ENCODE data around the gene ATP5PD.
"Not testable (repeated sequence)": the region's sequence is repeated elsewhere in the genome, so short reads cannot be mapped to it uniquely, and the experiment has no call there.

Gene ATP5PD

GRCh38 chr17:75077072-75077495 lies 30.3 kb upstream of the ATP5PD start:
- DNase-seq, result no peak

GRCh38 chr17:75075597-75076336 lies 29.0 kb upstream of the ATP5PD start:
- no peak for DNase-seq

- no peak for DNase-seq
These were observed 27.8 kb upstream of the ATP5PD start for GRCh38 chr17:75074532-75074931.

DNA sequence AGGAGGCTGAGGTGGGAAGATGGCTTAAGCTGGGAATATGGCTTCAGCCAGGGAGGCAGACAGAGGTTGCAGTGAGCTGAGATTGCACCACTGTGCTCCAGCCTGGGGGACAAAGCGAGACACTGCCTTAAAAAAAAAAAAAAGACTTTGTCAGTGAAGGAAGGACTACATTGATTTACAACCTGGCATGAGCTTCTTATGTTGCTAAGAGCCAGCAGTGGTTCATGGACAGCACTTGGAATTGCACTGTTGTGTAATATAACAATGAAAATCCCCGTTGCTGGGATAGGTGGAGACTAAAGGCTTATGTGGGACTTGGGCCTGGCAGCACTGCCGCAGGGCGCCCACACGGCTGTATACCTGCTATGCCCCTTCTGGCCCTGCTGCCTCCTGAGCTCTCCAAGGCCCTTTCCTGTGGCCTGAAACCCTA lies 26.9 kb upstream of the ATP5PD start:
- no peak for DNase-seq

DNA sequence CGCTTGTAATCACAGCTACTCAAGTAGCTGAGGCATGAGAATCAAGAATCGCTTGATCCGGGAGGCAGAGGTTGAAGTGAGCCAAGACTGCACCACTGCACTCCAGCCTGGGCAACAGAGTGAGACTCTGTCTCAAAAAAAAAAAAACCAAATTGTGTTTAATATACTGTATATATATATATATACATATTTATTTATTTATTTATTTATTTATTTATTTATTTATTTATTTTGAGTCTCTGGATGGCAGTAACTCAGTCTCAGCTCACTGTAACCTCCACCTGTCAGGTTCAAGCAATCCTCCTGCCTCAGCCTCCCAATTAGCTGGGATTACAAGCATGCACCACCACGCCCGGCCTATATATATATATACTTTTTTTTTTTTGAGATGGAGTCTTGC lies 26.1 kb upstream of the ATP5PD start:
- not testable (repeated sequence) for DNase-seq

GRCh38 chr17:75071478-75072271 lies 24.9 kb upstream of the ATP5PD start:
- not testable (repeated sequence) for DNase-seq

DNA sequence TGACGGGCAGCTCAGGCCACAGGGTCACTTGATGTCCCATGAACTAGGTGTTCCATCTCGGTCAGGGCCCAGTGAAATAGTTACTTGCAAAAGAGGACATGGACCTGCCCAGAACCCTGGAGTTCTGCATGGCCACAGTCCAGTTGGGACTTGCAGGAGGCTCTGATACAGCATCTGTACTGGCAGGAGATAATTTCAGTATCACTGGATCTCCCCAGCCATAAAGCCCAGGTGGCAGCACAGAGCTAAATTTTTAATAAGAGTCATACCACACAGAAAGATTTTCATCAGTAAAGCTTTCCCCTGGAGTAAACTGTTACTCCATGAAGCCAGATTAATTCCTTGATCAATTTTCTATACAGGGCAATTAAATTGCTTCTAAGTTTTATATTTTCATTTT lies 23.0 kb upstream of the ATP5PD start:
- no peak for DNase-seq

- no peak for DNase-seq
These were observed 22.0 kb upstream of the ATP5PD start for GRCh38 chr17:75068750-75069149.

DNA sequence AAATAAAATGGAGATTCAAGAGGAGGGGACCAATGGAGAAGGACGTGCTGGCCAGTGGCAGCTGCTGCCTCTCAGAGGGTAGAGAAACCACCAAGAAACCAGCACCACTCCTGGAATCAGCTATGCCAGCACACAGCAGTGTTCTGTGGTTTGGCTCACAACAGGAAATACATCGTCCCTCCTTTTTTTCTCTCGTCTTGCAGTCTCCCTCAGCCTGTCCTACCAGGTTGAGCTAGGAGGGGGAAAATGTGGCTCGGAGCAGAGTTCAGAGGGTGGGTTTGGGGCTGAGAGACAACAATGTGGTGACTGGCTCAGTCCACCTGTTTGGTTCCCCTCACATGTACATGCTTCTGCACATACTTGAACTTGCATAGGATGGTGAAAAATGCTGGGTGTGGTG lies 21.1 kb upstream of the ATP5PD start:
- no peak for DNase-seq

DNA sequence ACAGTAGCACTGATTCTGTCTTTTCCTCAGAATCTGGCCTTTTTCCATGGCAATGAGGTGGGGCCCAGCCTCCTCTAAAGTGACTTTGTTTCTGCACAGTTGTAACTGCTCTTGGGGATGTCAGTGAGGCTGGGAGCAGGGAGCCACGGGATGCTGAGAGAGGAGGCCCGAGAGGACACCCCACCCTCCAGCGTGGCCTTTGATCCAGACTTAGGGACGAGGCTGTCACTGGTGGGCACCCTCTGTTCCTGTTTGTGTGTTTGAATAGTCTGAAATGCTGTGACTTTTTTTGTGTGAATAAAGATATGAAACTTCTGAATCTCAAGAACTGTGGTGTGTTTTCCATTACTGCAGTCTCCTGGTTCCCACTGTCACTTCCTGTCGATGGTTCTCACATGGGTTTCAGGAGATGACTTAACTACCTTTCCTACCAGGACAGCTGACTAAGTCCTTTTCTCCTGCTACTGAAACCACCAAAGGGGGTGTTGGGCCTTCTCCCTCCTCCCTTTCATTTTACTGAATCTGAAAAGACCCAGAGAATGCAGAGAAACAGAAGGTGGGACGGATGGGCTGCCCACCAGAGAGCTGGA lies 18.9 kb upstream of the ATP5PD start:
- no peak for DNase-seq

DNA sequence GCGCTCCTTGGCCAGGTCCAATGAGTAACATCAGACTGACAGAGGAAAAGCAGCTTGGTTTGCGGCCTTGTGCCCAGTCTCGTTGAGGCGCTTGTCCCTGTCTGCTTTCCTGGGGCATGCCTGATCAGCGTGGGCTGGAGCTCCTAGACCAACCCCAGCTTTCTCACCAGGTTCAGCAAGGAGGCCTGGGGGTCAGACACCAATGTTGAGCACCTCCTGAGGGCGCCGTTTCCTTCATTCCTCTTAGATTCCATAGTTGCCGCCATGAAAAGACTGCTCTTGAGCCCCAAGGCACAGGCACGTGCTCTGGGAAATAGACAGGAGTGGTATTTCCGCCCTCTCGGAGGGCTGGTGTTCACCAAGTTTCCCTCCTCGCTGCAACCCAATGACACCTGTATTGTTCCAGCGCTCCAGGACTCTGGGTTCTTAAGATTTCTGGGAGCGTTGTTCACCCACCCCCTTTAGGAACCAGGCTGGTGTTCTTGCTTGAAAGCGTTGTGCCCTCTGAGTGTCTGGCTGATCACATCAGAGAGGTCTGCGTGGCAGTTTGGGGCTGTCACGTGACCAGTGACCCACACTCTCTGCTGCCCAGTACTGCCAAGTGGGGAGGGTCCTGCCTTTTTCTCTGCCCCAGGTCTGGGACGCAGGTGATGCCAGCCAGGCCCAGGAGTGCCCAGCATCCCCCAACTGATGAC lies 18.2 kb upstream of the ATP5PD start:
- no peak for DNase-seq

DNA sequence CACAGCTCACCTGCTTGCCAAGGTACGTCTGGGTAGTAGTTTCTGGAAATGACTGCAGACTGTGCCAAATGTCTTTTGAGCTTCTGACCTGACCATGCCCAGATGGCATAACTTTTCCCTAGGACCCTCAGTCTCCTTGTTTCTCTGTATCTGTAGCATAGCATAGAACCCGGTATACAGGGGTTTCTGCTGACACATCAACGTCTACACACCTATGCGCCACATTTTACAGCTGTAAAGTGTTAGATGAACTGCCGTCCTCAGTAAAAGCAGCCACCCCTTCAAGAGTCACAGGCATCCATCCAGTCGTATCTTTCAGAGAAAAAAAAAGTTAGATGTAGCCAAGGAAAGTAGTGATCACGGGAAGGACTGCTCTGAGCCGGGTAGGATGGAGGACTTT lies 17.7 kb upstream of the ATP5PD start:
- DNase-seq, result no peak

GRCh38 chr17:75064040-75064439 lies 17.3 kb upstream of the ATP5PD start:
- no peak for DNase-seq

- DNase-seq, result no peak
These were observed 16.9 kb upstream of the ATP5PD start for GRCh38 chr17:75063626-75064025.

GRCh38 chr17:75063201-75063600 lies 16.4 kb upstream of the ATP5PD start:
- DNase-seq, result no peak

DNA sequence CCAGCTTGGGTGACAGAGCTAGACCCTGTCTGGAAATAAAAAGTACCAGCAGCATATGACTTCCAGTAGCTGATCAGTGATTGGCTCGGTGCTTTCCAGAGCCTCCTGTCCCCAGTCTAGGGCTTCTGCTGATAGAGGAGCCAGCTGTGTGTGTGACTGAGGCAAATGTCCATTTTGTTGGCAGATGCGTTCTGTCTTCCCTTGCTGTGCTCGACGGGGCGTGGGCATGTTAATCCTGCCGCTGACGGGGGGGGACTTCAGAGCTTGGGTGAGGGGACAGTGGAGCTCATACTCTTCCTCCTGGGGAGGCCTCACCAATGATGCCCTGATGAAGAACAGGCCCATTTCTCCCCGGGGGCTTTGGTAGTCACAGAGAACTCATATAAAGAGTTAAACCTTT lies 14.8 kb upstream of the ATP5PD start:
- DNase-seq, result no peak

GRCh38 chr17:75061055-75061438 lies 14.3 kb upstream of the ATP5PD start:
- DNase-seq, result no peak

- no peak for DNase-seq
These were observed 13.8 kb upstream of the ATP5PD start for GRCh38 chr17:75060434-75061054.

DNA sequence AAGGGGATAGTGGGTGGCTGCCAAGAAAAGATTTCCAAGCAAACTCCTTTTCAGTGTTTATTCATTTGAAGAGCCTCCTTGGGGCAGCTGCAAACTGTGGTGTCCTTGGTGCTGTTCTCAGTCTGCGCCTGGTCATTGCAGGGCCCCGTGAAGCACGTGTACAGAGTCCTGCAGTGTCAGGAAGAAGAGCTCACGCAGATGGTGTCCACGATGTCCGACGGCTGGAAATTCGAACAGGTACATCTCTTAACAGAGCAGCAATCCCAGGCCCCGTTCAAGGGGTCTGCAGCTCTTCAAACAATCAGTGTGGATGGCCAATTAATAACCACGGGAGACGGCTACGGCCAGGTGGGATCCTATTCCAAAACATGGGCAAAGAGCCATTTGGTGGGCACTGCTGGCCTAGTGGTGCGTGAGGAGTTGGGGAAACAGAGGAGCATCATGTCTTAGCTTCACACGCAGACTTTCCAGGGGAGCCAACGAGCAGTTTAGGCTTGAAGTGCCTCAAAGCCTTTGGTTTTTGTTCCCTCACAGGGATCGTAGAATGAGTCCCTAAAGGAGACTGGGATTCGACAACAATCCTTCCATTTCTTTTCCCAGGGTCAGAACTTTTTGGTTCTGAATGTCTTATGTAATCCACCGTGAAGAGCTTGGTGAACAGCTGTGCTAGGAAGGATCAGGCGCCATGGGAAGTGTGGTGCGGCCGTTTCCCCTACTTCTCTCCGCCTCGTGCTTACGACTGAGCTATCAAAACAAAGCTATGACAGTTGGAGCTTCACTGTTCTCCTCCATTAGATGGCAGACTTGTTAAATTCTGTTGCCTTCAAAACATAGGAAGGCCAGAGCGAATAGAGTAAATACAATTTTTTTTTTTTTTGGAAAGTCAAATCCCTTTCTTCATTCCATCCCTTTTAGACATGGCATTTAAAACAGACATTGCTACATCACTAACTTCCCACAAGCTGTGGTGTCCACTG lies 12.9 kb upstream of the ATP5PD start:
- no peak for DNase-seq

- DNase-seq, result no peak
These were observed 5.2 kb upstream of the ATP5PD start for GRCh38 chr17:75051941-75052340.

DNA sequence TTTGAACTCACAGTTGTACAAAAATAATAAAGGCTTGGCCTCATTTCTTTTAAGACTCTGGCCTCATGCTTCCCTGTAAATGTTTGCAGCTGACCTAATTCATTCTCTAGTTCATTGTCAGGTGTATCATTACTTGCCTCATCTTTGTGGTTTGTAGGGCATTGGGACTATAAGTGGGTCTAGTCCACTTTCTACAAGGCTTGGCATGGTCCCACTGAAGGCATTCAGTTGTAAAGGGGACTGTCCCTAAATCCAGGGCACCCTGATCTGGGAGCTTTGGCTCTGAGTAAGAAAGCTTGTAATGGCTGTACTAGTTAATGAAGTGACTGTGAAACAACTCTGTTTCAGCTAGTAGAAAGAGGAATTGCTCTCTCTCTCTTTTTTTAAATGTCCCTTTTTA lies 2.9 kb upstream of the ATP5PD start:
- no peak for DNase-seq

- DNase-seq, result no peak
These were observed 2.3 kb upstream of the ATP5PD start for GRCh38 chr17:75049057-75049456.
